HepG2 (cell line): ENCODE results near the gene ZNF12. TPM values are rescaled to one million over a fixed set of nuclear protein-coding genes. Genes with fewer than 3 reads are reported as not detected.

Experiments used
- BRCA1 ChIP-seq: sonication (generic); formaldehyde crosslinking; IDR thresholded peaks from 2 replicates; pipeline ENCODE4 v1.4.0; 2020; ENCODE audit warnings: missing genetic modification reagents
- MED13 ChIP-seq: sonication (generic); formaldehyde crosslinking; IDR thresholded peaks from 2 replicates; pipeline ENCODE4 v1.5.0; 2020; ENCODE audit warnings: missing genetic modification reagents
- PCBP2 ChIP-seq: fragments of 200-400 bp; formaldehyde crosslinking; optimal IDR thresholded peaks from 2 replicates; pipeline ENCODE3; 2018; ENCODE audit warnings: low read length, low read depth; ENCODE audit not compliant: poor library complexity, severe bottlenecking
- SNAPC4 ChIP-seq: sonication (generic); formaldehyde crosslinking; IDR thresholded peaks from 2 replicates; pipeline ENCODE4 v1.4.0; 2020; ENCODE audit warnings: mild to moderate bottlenecking, missing genetic modification reagents
- TEF ChIP-seq: sonication (generic); formaldehyde crosslinking; IDR thresholded peaks from 2 replicates; pipeline ENCODE4 v1.5.0; 2020; ENCODE audit warnings: missing genetic modification reagents
- THAP9 ChIP-seq: sonication (generic); formaldehyde crosslinking; IDR thresholded peaks from 2 replicates; pipeline ENCODE4; 2020; ENCODE audit warnings: missing genetic modification reagents, mild to moderate bottlenecking, borderline replicate concordance
- ZBTB34 ChIP-seq: sonication (generic); formaldehyde crosslinking; IDR thresholded peaks from 2 replicates; pipeline ENCODE4 v1.8.0; 2022; ENCODE audit warnings: mild to moderate bottlenecking, missing genetic modification reagents
- ZHX2 ChIP-seq, 2 experiments: sonication (generic) in 1 of 2; formaldehyde crosslinking in 1 of 2; IDR thresholded peaks; 2 replicates each; pipeline versions ENCODE4 v1.6.1 to v1.9.0; 2014 to 2022; ENCODE audit warnings: antibody characterized with exemption in 1 of 2, borderline replicate concordance in 1 of 2, inconsistent platforms in 1 of 2, low read depth in 1 of 2, missing genetic modification reagents in 1 of 2
- ZNF547 ChIP-seq: sonication (generic); formaldehyde crosslinking; IDR thresholded peaks from 2 replicates; pipeline ENCODE4 v1.5.1; 2020; ENCODE audit warnings: mild to moderate bottlenecking, missing genetic modification reagents
- ZNF549 ChIP-seq: sonication (generic); formaldehyde crosslinking; IDR thresholded peaks from 2 replicates; pipeline ENCODE4 v1.5.0; 2020; ENCODE audit warnings: missing genetic modification reagents
- polyA plus RNA-seq, 8 experiments: library from polyadenylated mRNA; depleted of rRNA in 3 of 8; stranded (reverse) in 7 of 8; unstranded in 1 of 8; fragments of >200 nt; fragmentation: Illumina TruSeq in 4 of 8; extraction: Trizol in 4 of 8; gene quantifications; 2 replicates each; pipeline versions ENCODE4 v1.2.1 to v1.2.3, GENCODE V29; 2011 to 2016; ENCODE audit warnings: low read depth in 4 of 8, missing spikeins in 1 of 8, mixed read lengths in 1 of 8; ENCODE audit not compliant: insufficient read depth in 1 of 8
- total RNA-seq, 5 experiments: library from RNA; depleted of rRNA; stranded (reverse); fragments of >200 nt; fragmentation: Illumina TruSeq; extraction: Trizol; gene quantifications; 2 replicates each; pipeline ENCODE4 v1.2.3, GENCODE V29; 2016; ENCODE audit warnings: low read depth in 1 of 5

ZNF12 gene
- total and polyA plus RNA-seq, 2 of the 13 experiments (the other 11 are each of a cell fraction or from before 2014, with no cell fraction given): 21.4 to 22.8 TPM

- TF ChIP-seq SNAPC4 (CRISPR knock-in tag) (0 out of 2 replicates have a peak, but pooled peaks have one; percentile 31), ZHX2 (IDR thresholded peaks at IDR 0.05; ENCODE audit: low read depth) (no peak), ZHX2 (CRISPR knock-in tag; IDR thresholded peaks at IDR 0.05; ENCODE audit: borderline replicate concordance) (no peak), BRCA1 (CRISPR knock-in tag) (peak; percentile 87; the same call in 1 of the 2 replicates), THAP9 (CRISPR knock-in tag) (no peak), TEF (CRISPR knock-in tag) (0 out of 2 replicates have a peak, but pooled peaks have one; percentile 71), ZNF549 (CRISPR knock-in tag) (no peak), MED13 (CRISPR knock-in tag) (peak; percentile 72), ZBTB34 (no peak), PCBP2 (no peak), ZNF547 (CRISPR knock-in tag) (peak; percentile 63; the same call in 1 of the 2 replicates)
These were observed 23.0 kb upstream of the ZNF12 start (continued) for GRCh38 chr7:6729492-6730342.
